GM21515 (cell line): ENCODE measurements around the gene NEAT1.
"Not testable (repeated sequence)": the region's sequence is repeated elsewhere in the genome, so short reads cannot be mapped to it uniquely, and the experiment has no call there.

Experiments used
- ATAC-seq: cut with Tn5 transposase; IDR thresholded peaks from one replicate; pipeline ENCODE4 v1.9.1; 2021; ENCODE audit not compliant: unreplicated experiment

NEAT1 gene

DNA sequence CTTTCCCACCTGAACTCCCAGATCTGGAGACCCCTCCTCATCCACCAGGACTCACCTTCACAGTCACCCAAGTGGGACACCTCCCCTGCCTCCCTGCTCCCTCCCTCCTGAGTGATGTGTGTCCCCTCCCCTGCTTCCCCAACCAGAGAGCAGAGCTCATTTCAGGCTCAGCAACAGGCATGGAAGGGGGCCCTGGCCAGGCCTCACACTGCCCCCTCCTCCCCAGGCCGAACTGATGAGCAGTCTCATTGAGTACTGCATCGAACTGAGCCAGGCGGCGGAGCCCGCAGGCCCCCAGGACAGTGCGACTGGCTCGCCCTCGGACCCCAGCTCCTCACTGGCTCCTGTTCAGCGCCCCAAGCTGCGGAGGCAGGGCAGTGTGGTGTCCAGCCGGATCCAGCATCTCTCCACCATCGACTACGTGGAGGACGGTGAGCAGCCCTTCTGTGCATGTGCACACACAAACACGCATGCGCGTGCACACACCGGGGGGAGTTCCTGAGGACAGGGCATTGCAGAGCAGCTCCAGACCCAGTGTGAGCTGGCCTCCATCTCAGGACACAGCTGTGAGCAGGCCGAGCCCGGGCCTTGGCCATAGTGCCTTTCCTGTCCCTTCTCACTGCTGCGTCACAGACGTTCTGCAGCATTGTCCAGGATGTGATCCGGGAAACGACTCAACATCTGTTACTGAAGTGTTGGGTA lies 17.8 kb upstream of the NEAT1 start:
- ATAC-seq, result no peak

GRCh38 chr11:65410936-65411680 lies 11.5 kb upstream of the NEAT1 start:
- no peak for ATAC-seq

DNA sequence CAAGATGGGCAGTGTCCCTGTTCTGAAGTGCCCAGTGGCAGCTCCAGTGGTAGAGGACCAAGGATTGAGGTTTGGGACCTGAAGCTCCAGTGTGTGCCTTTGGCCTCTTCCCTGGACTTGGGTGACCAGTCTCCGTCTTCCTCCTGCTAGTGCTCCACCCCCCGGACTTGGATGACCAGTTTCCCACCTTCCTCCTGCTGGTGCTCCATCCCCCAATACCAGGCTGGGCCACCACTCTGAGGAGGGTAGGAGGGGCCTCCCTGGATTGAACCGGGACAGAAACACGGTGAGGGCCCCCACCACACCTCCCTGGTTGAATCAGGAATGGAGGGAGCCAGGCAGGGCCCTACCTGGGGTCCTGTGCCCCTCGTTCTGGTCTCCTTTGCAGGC lies 10.9 kb upstream of the NEAT1 start:
- no peak for ATAC-seq

GRCh38 chr11:65412271-65413076 lies 10.1 kb upstream of the NEAT1 start:
- ATAC-seq, result no peak

- not testable (repeated sequence) for ATAC-seq
These were observed 9.4 kb upstream of the NEAT1 start for GRCh38 chr11:65413077-65413664.

- no peak for ATAC-seq
These were observed 7.7 kb upstream of the NEAT1 start for GRCh38 chr11:65414776-65415498.

- no peak for ATAC-seq
These were observed 6.9 kb upstream of the NEAT1 start for GRCh38 chr11:65415499-65416340.

DNA sequence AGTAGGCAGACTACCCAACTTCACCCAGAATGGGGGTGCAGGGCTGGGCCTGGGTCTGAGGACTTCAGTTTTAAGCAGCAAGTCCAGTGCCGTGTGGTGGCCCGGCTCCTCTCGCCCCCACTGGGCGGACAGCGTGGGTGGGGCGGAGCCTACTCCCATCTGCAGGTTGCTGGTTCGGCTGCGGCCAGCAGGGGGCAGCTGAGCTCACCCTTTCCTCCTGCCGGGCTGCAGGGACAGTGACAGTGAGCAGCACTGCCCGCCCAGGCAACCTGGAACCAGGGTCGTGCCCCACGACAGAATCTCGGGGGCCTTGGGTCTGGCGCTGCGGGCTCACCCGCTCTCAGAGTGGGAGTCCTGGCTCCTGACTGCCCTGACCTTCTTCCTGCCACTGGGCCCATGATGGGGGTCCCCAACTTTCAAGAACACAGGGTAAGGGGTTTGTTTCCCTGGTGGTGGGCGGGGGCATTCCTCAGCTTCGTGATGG lies 6.2 kb upstream of the NEAT1 start:
- ATAC-seq, result peak; percentile 31

- ATAC-seq, result no peak
These were observed 5.5 kb upstream of the NEAT1 start for GRCh38 chr11:65416841-65417701.

DNA sequence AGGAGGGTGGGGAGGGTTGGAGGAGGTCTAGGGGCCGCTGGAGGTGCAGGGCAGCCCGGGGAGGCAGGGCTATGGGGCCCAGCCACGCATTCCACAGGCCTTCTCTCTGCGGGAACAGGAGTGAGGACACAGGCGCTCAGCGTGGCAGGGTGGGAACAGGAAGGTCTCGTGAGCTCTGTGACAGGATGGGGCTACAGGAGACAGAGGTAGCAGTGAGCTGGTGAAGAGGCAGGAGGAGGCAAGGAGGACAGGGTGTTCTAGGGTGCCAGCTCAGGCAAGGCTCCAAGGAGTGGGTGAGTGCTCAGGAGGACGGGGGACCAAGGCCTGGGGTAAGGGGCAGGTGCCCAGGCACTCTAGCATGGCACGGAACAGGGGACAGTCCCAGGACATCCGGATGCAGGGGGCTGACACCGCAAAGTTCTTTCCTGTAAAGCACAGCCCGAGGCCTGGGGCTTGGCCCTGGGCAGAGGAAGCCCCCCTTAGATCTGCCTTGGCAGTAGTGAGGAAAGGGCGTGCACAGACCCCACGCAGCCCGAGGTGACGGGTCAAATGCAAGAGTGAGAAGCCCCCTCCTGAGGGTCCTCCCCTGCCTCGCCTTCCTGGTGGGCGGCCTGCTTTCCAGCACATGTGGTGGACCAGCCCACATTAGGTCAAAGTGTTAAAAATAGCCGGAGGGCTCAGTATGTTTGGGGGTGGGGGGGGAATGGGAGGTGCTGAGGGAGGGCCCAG lies 4.7 kb upstream of the NEAT1 start:
- no peak for ATAC-seq

GRCh38 chr11:65418431-65418680 lies 4.2 kb upstream of the NEAT1 start:
- ATAC-seq, result no peak

- ATAC-seq, result peak; percentile 37
These were observed 3.7 kb upstream of the NEAT1 start for GRCh38 chr11:65418681-65419459.

DNA sequence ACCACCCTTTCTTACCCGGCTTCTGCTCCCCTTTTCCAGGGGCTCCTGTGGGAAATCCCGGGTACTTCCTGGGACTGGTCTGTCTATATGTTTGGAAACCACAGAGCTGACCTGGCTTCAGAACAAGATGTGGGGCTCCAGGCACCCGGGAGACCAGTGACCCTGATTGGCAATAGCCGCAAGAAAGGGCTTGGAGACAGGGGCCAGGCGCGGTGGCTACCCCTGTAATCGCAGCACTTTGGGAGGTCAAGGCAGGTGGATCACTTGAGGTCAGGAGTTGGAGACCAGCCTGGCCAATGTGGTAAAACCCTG lies 3.2 kb upstream of the NEAT1 start:
- no peak for ATAC-seq

DNA sequence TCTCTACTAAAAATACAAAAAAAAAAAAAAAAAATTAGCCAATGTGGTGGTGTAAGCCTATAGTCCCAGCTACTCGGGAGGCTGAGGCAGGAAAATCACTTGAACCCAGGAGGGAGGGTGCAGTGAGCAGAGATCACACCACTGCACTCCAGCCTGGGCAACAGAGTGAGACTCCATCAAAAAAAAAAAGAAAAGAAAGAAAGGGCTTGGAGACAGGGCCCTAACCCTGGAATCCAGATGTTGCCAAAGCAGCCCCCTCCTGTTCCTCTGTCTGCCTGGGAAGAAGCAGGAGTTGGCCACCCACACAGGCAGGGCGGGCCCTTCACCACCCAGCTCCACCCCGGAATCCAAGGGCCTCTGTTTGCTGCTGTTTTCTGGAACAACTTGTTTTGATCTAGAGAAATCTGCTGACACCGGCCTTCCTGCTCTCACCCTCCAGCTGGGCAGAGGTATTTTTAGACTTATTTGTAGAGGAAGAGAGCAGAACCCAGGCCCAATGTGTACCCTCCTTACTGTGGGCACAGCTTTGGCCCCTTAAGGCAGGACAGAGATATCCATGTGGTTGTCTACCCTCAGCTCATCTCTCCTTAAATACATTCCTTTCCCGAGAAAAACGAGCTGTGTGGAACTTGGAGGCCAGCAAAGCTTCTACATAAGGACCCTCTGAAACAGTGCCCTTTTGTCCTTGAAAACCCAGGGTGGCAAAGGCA lies 2.7 kb upstream of the NEAT1 start:
- ATAC-seq, result no peak

DNA sequence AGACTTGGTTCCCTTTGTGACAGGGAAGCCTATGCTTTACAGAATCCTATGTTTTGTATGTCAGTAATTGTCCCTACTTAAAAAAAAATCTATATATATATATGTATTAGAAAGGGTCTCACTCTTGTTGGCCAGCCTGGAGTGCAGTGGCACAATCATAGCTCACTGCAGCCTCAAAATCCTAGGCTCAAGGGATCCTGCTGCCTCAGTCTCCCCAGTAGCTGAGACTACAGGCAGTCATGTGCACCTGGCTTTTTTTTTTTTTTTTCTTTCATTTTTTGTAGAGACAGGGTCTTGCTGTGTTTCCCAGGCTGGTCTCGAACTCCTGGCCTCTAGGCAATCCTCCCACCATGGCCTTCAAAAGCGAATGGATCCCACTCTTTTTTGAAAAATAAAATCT lies 2.1 kb upstream of the NEAT1 start:
- ATAC-seq, result no peak

GRCh38 chr11:65420979-65421793 lies 1.4 kb upstream of the NEAT1 start:
- ATAC-seq, result no peak
